Ascending aorta (tissue), 2 donors: ENCODE data around the gene JUNB. TPM values are rescaled to one million over a fixed set of nuclear protein-coding genes. Genes with fewer than 3 reads are reported as not detected.

Experiments used
- DNase-seq, 2 donors: peaks; one replicate each; pipeline ENCODE4 v3.0.0-alpha.2; 2019; ENCODE audit warnings: low spot score in 2 of 2
- H3K27ac ChIP-seq, 2 donors: fragments of 200-600 bp; sonication (generic); one replicate each; pipeline ENCODE4 v1.5.1; 2016 to 2017; ENCODE audit warnings: mild to moderate bottlenecking in 1 of 2
- H3K27me3 ChIP-seq: fragments of 200-600 bp; sonication (generic); one replicate; pipeline ENCODE4 v1.5.1; 2017
- H3K36me3 ChIP-seq, 2 donors: fragments of 200-600 bp; sonication (generic); one replicate each; pipeline ENCODE4 v1.5.1; 2016
- H3K4me1 ChIP-seq, 2 donors: fragments of 200-600 bp; sonication (generic); one replicate each; pipeline ENCODE4 v1.5.1; 2016 to 2017; ENCODE audit warnings: mild to moderate bottlenecking in 1 of 2
- H3K4me3 ChIP-seq, 2 donors: fragments of 200-600 bp; sonication (generic); one replicate each; pipeline ENCODE4 v1.5.1; 2016 to 2017; ENCODE audit warnings: mild to moderate bottlenecking in 1 of 2
- H3K9me3 ChIP-seq, 2 donors: fragments of 200-600 bp; sonication (generic); one replicate each; pipeline ENCODE4 v1.5.1; 2016
- CTCF ChIP-seq, 3 experiments: fragments of 200-600 bp in 2 of 3; fragments of 450-650 bp in 1 of 3; sonication (generic) in 2 of 3; IDR thresholded peaks; one replicate each; pipeline ENCODE4 v1.5.1; 2016 to 2019; ENCODE audit warnings: antibody characterized with exemption in 3 of 3, mild to moderate bottlenecking in 1 of 3, moderate library complexity in 1 of 3
- intact Hi-C: fragments of 100-400 bp; cut with DNase I; formaldehyde crosslinking; loops from one replicate; pipeline ENCODE4 v1.15.1; 2023
- total RNA-seq: library from RNA; depleted of rRNA; stranded (reverse); fragments of >200 nt; gene quantifications from one replicate; pipeline ENCODE4 v1.1.0, GENCODE V29; 2016

Gene JUNB
- total RNA-seq, 1 donor from 2014 or later: 3,581 TPM

GRCh38 chr19:12799742-12800465, 8.6 kb downstream of the JUNB start:
- intact Hi-C loops: loop anchor here (10.0 kb wide), 1 partner anchor 1205 kb away; the partner anchor contains the start of gene RFX1
- Histone ChIP-seq H3K4me1 (peaks cover 10 to 13% of the 10 kb centered on the region in 2 donors), H3K36me3 (peaks cover 0 to 10% of the 10 kb centered on the region in 2 donors), H3K27me3 (no peaks in the 10 kb centered on the region), H3K9me3 (no peaks in the 10 kb centered on the region), H3K27ac (no peak overlapping the region), H3K4me3 (peak overlapping the region in 1 of 2 donors; percentile 81)
- TF ChIP-seq CTCF (IDR thresholded peaks at IDR 0.05): no peak
- DNase-seq: no peak

- peak overlapping the region in 1 of 2 donors; percentile 68 for H3K27ac ChIP-seq
- peaks cover 10 to 13% of the 10 kb centered on the region in 2 donors for H3K4me1 ChIP-seq
- no peaks in the 10 kb centered on the region for H3K9me3 ChIP-seq
- TF ChIP-seq CTCF (IDR thresholded peaks at IDR 0.05): no peak
- intact Hi-C loops: no loop called here
- peaks cover 0 to 10% of the 10 kb centered on the region in 2 donors for H3K36me3 ChIP-seq
- DNase-seq: no peak
- no peaks in the 10 kb centered on the region for H3K27me3 ChIP-seq
- peak overlapping the region in 1 of 2 donors; percentile 81 for H3K4me3 ChIP-seq
Observed at GRCh38 chr19:12800466-12800770, 9.1 kb downstream of the JUNB start.

DNA sequence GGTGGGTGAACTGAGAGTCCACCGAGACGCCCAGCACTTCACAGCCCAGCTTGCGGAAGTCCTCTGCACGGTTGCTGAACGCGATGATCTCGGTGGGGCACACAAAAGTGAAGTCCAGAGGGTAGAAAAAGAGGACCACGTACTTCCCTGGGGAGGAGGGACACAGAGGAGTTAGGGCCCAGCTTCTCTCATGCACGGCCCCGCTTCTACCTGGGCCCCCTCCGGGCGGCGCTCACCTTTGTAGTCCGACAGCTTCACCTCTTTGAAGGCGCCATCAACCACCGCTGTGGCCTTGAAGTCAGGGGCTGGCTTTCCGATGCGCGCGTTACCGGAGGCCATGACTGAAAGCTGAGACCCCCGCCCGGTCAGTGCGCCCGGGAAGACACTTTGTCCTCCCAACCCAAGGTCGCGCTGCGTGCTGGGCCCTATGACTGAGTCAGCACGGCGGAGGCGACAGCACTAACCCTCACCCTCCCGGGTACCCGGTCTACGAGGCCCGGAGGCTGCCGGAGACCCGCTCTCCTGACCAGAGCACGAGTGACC, 9.7 kb downstream of the JUNB start:
- Histone ChIP-seq H3K4me3 (peak overlapping the region; percentile 72 to 81), H3K36me3 (peaks cover 0 to 10% of the 10 kb centered on the region in 2 donors), H3K27me3 (no peaks in the 10 kb centered on the region), H3K27ac (peak overlapping the region; percentile 54 to 68), H3K4me1 (peaks cover 8 to 10% of the 10 kb centered on the region in 2 donors), H3K9me3 (no peaks in the 10 kb centered on the region)
- no peak for TF ChIP-seq CTCF (IDR thresholded peaks at IDR 0.05)
- DNase-seq: no peak
- intact Hi-C loops: no loop called here

DNA sequence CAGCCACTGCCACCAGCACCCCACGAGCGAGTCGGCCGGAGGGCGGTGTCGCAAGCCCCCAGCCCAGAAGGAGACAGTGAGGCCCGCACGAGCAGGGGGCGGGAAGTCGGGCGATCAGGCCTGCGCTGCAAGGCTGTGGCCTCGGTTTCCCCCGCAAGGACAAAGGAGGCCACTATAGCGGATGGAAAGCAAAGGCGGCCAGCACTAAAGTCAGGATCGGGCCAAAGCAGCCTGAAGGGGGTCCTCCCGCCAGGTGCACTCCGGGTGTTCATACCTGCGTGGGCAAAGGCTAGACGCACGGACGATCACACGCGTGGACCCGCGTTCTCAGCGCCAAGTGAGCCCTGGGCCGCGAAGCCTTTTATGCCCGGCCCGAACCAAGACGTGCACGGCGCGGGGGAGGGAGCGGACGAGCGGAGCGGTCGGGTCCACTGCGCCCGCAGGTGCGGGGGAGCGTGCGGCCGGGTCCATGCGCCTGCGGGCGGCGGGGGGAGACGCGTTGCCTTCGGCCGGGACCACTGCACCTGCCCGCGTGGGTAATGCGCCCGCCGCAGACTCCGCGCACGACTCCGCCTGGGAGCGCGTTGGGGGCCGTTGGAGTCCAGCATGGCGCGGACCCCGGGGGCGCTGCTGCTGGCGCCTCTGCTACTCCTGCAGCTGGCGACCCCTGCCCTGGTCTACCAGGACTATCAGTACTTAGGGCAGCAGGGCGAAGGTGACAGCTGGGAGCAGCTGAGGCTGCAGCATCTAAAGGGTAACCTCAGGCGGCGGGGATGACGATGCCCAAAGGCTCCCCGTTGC, 10.4 kb downstream of the JUNB start, which contains the start of the genes PRDX2 and THSD8:
TSS of gene PRDX2 (minus strand) at position 335 of the 801 bp plus-strand sequence. CDS start 539 bp downstream, outside the sequence.
TSS of gene THSD8 (plus strand) at position 604 of the 801 bp plus-strand sequence. CDS start at position 607, 3 bp downstream.
- no peaks in the 10 kb centered on the region for H3K9me3 ChIP-seq
- peaks cover 0 to 10% of the 10 kb centered on the region in 2 donors for H3K36me3 ChIP-seq
- intact Hi-C loops: no loop called here
- TF ChIP-seq CTCF (IDR thresholded peaks at IDR 0.05): peak in 1 of 3 experiments; percentile 21
- H3K27me3 ChIP-seq: no peaks in the 10 kb centered on the region
- peak within 1 kb of the TSS; percentile 72 to 81 for H3K4me3 ChIP-seq
- H3K27ac ChIP-seq: peak within 1 kb of the TSS; percentile 54 to 68
- peak in 1 of 2 donors; percentile 79 for DNase-seq
- peaks cover 5 to 8% of the 10 kb centered on the region in 2 donors for H3K4me1 ChIP-seq

DNA sequence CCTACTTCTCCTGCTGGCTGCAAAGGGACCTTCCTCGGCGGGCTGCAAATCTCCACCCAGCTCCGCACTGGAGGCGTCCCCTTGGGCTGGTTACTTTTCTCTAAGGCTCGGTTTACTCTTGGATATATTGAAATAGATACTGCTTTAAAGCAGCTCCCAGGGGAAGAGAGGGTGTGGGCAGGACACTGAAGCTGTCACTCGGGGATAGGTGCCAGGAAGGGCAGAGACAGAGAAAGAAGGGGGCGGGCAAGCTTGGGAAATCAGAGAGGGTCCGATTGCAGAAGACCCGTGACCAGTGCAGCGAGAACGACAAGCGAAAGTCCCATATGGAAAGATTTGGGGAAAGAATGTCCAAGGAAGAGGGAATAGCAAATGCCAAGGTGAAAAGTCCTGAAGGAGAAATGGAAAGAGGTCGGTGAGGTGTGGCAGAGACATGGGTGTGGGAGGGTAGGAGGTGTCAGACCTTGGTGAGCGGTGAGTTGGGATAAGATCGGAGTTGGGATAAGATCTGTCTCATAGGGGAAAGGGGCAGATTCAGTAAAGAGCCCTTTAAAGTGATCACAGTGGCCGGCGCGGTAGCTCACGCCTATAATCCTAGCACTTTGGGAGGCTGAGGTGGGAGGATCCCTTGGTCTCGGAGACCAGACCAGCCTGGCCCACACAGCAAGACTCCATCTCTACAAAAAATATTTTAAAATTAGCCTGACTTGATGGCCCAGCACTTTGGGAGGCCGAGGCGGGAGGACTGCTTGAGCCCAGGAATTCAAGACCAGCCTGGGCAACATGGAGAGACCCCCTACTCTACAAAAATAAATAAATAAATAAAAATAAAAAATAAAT, 11.2 kb downstream of the JUNB start:
- H3K27ac ChIP-seq: no peak overlapping the region
- no peak for DNase-seq
- peaks cover 0 to 10% of the 10 kb centered on the region in 2 donors for H3K36me3 ChIP-seq
- no peaks in the 10 kb centered on the region for H3K27me3 ChIP-seq
- no peak for TF ChIP-seq CTCF (IDR thresholded peaks at IDR 0.05)
- H3K4me3 ChIP-seq: peak overlapping the region; percentile 72 to 81
- no peaks in the 10 kb centered on the region for H3K9me3 ChIP-seq
- H3K4me1 ChIP-seq: peaks cover 8 to 13% of the 10 kb centered on the region in 2 donors
- intact Hi-C loops: no loop called here
